ENCODE results near the gene OR5H2.

OR5H2 gene

DNA sequence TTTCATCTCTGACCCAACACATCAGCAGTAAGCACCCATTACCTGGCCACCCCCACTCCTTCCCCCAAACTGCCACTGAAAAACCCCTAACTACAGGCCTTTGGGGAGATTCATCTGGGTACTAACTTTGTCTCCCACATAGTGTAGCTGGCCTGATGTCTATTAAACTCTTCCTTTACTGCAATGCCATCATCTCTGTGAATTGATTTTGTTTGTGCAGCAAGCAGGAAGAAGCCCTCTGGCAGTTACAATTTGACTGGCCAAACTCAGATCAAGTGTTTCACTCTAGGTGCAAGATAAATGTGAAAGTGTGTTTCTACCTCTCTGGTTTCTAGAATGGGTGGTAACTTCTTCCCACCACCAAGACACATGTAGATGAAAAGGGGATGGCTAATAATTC, 44.6 kb downstream of the OR5H2 start:
- DNase-seq: no peak
- in situ Hi-C loops (cut with MboI; ENCODE audit: low pct_unique_long_range_greater_than_20kb, low sequenced_read_pairs): loop anchor here (25.0 kb wide), 3 partner anchors 260 to 485 kb away; partner anchors contain the start of genes CPOX and GABRR3

GRCh38 chr3:98328933-98329332, 46.6 kb downstream of the OR5H2 start:
- in situ Hi-C loops (cut with MboI; ENCODE audit: low pct_unique_long_range_greater_than_20kb, low sequenced_read_pairs): loop anchor here (25.0 kb wide), 3 partner anchors 258 to 483 kb away; partner anchors contain the start of genes CPOX and GABRR3

GRCh38 chr3:98329392-98330124, 47.3 kb downstream of the OR5H2 start:
- in situ Hi-C loops (cut with MboI; ENCODE audit: low pct_unique_long_range_greater_than_20kb, low sequenced_read_pairs): loop anchor here (25.0 kb wide), 3 partner anchors 258 to 483 kb away; partner anchors contain the start of genes CPOX and GABRR3
- peak; percentile 72 for DNase-seq

More at GRCh38 chr3:98328933-98329332, 46.6 kb downstream of the OR5H2 start:
- DNase-seq: no peak

DNA sequence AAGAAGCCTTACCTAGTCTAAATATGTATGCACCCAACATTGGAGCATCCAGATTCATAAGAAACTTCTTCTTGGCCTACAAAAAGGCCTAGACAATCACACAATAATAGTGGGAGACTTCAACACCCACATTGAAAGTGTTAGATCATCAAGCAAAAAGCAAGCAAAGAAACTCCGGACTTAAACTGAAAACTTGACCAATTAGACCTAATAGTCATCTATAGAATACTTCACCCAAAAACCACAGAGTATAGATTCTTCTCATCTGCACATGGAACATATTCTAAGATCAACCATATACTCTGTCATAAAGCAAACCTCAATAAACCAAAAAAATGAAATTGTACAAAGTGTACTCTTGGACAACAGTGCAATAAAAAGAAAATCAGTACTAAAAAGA, 49.0 kb downstream of the OR5H2 start:
- in situ Hi-C loops (cut with MboI; ENCODE audit: low pct_unique_long_range_greater_than_20kb, low sequenced_read_pairs): loop anchor here (25.0 kb wide), 3 partner anchors 256 to 481 kb away; partner anchors contain the start of genes CPOX and GABRR3
- DNase-seq: no peak

All from KBM-7 (cell line).